Smooth muscle cell (in vitro differentiated cells): Measurements from ENCODE around the gene RPF1. TPM values are rescaled to one million over a fixed set of nuclear protein-coding genes. Genes with fewer than 3 reads are reported as not detected.
A peak's percentile ranks its signal among the peaks of the same experiment; 100 is the strongest.

Source experiments
- DNase-seq: peaks from one replicate; lab custom pipeline; 2025; ENCODE audit not compliant: unreplicated experiment; lab: John Stamatoyannopoulos, UW
- H2AFZ ChIP-seq: fragments of 200-600 bp; sonication (generic); 2 replicates; pipeline ENCODE4 v1.6.0; 2016; ENCODE audit warnings: antibody characterized with exemption, low read depth, mild to moderate bottlenecking
- H3F3A ChIP-seq: fragments of 200-600 bp; sonication (generic); 2 replicates; pipeline ENCODE4 v1.6.0; 2017; ENCODE audit warnings: antibody characterized with exemption, low read depth
- H3K27ac ChIP-seq: fragments of 200-600 bp; sonication (generic); 2 replicates; pipeline ENCODE4 v1.5.1; 2016; ENCODE audit warnings: low read depth, mild to moderate bottlenecking
- H3K27me3 ChIP-seq: fragments of 200-600 bp; sonication (generic); 2 replicates; pipeline ENCODE4 v1.6.1; 2016; ENCODE audit warnings: low read depth, mild to moderate bottlenecking
- H3K36me3 ChIP-seq: fragments of 200-600 bp; sonication (generic); 2 replicates; pipeline ENCODE4 v1.5.1; 2016; ENCODE audit warnings: low read depth
- H3K4me1 ChIP-seq: fragments of 200-600 bp; sonication (generic); 2 replicates; pipeline ENCODE4 v1.5.1; 2016; ENCODE audit warnings: low read depth
- H3K4me2 ChIP-seq: fragments of 200-600 bp; sonication (generic); 2 replicates; pipeline ENCODE4 v1.6.0; 2016; ENCODE audit warnings: mild to moderate bottlenecking
- H3K4me3 ChIP-seq: fragments of 200-600 bp; sonication (generic); 2 replicates; pipeline ENCODE4 v1.5.1; 2016; ENCODE audit warnings: mild to moderate bottlenecking
- H3K79me2 ChIP-seq: fragments of 200-600 bp; sonication (generic); 2 replicates; pipeline ENCODE4 v1.6.0; 2016; ENCODE audit warnings: low read depth, mild to moderate bottlenecking
- H3K9ac ChIP-seq: fragments of 200-600 bp; sonication (generic); 2 replicates; pipeline ENCODE4 v1.6.0; 2016; ENCODE audit warnings: low read depth
- H3K9me3 ChIP-seq: fragments of 200-600 bp; sonication (generic); replicated peaks from 2 replicates; pipeline ENCODE4 v1.5.1; 2016; ENCODE audit warnings: low read depth
- H4K20me1 ChIP-seq: fragments of 200-600 bp; sonication (generic); 2 replicates; pipeline ENCODE4 v1.6.0; 2016; ENCODE audit warnings: low read depth
- CTCF ChIP-seq: fragments of 200-600 bp; sonication (generic); IDR thresholded peaks from 2 replicates; pipeline ENCODE4 v1.5.1; 2017; ENCODE audit warnings: borderline replicate concordance, mild to moderate bottlenecking, antibody characterized with exemption; ENCODE audit not compliant: insufficient read depth, poor library complexity, severe bottlenecking
- WGBS: methylation state at CpG from one replicate; pipeline ENCODE4 v1.1.7; 2016; ENCODE audit warnings: low lambda C conversion rate; 5-methylcytosine and 5-hydroxymethylcytosine counted together
- polyA plus RNA-seq: library from polyadenylated mRNA; unstranded; fragments of >200 nt; fragmentation: Nextera tagmentation; extraction: Ambion mirVana; gene quantifications from 2 replicates; pipeline ENCODE4 v1.2.1, GENCODE V29; 2016
- total RNA-seq: library from RNA; depleted of rRNA; stranded (reverse); fragments of >200 nt; gene quantifications from 2 replicates; pipeline ENCODE4 v1.2.3, GENCODE V29; 2014

RPF1 gene, protein sequence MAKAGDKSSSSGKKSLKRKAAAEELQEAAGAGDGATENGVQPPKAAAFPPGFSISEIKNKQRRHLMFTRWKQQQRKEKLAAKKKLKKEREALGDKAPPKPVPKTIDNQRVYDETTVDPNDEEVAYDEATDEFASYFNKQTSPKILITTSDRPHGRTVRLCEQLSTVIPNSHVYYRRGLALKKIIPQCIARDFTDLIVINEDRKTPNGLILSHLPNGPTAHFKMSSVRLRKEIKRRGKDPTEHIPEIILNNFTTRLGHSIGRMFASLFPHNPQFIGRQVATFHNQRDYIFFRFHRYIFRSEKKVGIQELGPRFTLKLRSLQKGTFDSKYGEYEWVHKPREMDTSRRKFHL
- 71.4 and 78.9 TPM in 2 replicates for total RNA-seq
- polyA plus RNA-seq: 32.4 and 33.2 TPM in 2 replicates

- DNase-seq: peak; percentile 12
- Histone ChIP-seq H4K20me1 (peaks cover 21% of the 10 kb centered on the region), H3K9me3 (no peaks in the 10 kb centered on the region), H3K4me1 (peaks cover 12% of the 10 kb centered on the region), H3K4me3 (peak within 1 kb of the TSS; percentile 98), H3K9ac (peak within 1 kb of the TSS; percentile 91), H3K27ac (peak within 1 kb of the TSS; percentile 87), H3F3A (no peaks in the 10 kb centered on the region), H2AFZ (peak within 1 kb of the TSS; percentile 100), H3K27me3 (peaks cover 42% of the 10 kb centered on the region), H3K4me2 (peak within 1 kb of the TSS; percentile 97), H3K36me3 (peaks cover 12% of the 10 kb centered on the region), H3K79me2 (peaks cover 36% of the 10 kb centered on the region)
- TF ChIP-seq CTCF: no peak
- WGBS: 6% methylated on average over 51 of the region's 51 CpGs
Observed at GRCh38 chr1:84478876-84479868, at the start of gene RPF1. RPF1 (plus strand) TSS chr1:84479266; CDS start chr1:84479282, 16 bp downstream.

GRCh38 chr1:84430546-84430945, 48.5 kb upstream of the RPF1 start:
- Histone ChIP-seq H3K4me2 (no peak overlapping the region), H3K9me3 (no peaks in the 10 kb centered on the region), H2AFZ (no peak overlapping the region), H3K36me3 (no peaks in the 10 kb centered on the region), H4K20me1 (no peaks in the 10 kb centered on the region), H3K4me1 (no peaks in the 10 kb centered on the region), H3K79me2 (no peaks in the 10 kb centered on the region), H3K27me3 (no peaks in the 10 kb centered on the region), H3K4me3 (no peak overlapping the region), H3F3A (no peaks in the 10 kb centered on the region), H3K27ac (no peak overlapping the region), H3K9ac (no peak overlapping the region)
- TF ChIP-seq CTCF: no peak
- WGBS: 98% methylated on average over 2 of the region's 2 CpGs
- no peak for DNase-seq

DNA sequence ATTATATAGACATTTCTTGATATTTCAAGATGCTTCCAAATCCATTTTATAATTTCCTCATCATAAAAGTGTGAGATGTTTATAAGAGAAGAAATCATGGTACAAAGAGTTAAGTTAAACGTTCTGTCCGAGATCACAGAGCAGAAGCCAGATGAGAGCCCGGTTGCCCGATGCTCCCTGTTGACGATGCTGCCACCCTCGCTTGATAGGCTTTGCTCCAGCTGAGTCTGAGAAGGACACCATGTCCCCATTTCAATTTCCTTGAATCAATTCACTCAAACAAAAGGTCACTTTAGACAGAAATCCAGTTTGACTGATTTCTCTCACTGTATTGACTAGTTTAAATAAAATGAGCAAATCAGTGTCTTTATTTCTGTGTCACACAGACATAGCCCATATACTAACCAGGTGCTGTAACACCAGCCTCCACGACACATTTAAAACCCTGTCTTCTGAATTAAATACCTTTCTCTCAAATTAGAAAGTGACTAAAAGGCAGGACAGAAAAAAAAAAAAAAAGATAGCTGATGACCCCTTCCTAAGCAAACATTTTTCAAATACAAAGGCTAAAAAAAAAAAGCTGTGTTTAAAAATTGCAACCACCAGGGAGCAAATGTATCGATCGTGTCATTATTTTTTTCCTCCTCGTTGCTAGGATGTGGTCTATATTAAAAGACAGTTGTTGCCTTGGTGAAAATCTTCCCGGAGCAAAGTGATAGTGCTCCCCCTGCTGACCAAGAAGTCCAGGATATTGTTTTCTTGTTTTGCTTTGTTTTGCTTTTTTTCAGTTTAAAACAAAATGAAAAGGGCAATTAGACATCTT, 45.6 kb upstream of the RPF1 start:
- Histone ChIP-seq H3K4me3 (peak overlapping the region; percentile 35), H4K20me1 (no peaks in the 10 kb centered on the region), H3K27me3 (no peaks in the 10 kb centered on the region), H3K9ac (peak overlapping the region; percentile 45), H3K27ac (no peak overlapping the region), H3K4me1 (no peaks in the 10 kb centered on the region), H3K79me2 (no peaks in the 10 kb centered on the region), H3K4me2 (peak overlapping the region; percentile 72), H3F3A (no peaks in the 10 kb centered on the region), H3K9me3 (no peaks in the 10 kb centered on the region), H3K36me3 (no peaks in the 10 kb centered on the region), H2AFZ (peak overlapping the region; percentile 67)
- WGBS: 53% methylated on average over 11 of the region's 11 CpGs
- peak; percentile 79 for TF ChIP-seq CTCF
- DNase-seq: no peak
